Measurements from ENCODE around the gene FOXI3. TPM values are rescaled to one million over a fixed set of nuclear protein-coding genes. Genes with fewer than 3 reads are reported as not detected.
A peak's percentile ranks its signal among the peaks of the same experiment; 100 is the strongest.
"Not testable (repeated sequence)": the region's sequence is repeated elsewhere in the genome, so short reads cannot be mapped to it uniquely, and the experiment has no call there.

The FOXI3 gene
- total and polyA plus RNA-seq, 2 experiments from 2014 or later, result 0.71 to 13.3 TPM

GRCh38 chr2:88408870-88409269 lies 43.6 kb downstream of the FOXI3 start:
- H3K27me3 Mint-ChIP-seq (ENCODE audit: insufficient read depth, low read depth, poor library complexity); H3K79me2 ChIP-seq (replicated peaks; ENCODE audit: insufficient read depth); H4K20me1 ChIP-seq (replicated peaks; ENCODE audit: insufficient read depth); H3K9me2 ChIP-seq (ENCODE audit: insufficient read depth); H3K4me3 Mint-ChIP-seq; H3K9me3 Mint-ChIP-seq; H3K36me3 ChIP-seq (ENCODE audit: insufficient read depth); H3K27ac Mint-ChIP-seq; H3K27ac ChIP-seq (ENCODE audit: low read depth); H3K36me3 Mint-ChIP-seq (ENCODE audit: low read depth); ATAC-seq; H3K4me1 ChIP-seq (ENCODE audit: insufficient read depth); H3K4me3 ChIP-seq; H3K4me1 Mint-ChIP-seq; H3K4me2 ChIP-seq; H3F3A ChIP-seq (replicated peaks; ENCODE audit: low read depth); H3K27me3 ChIP-seq (ENCODE audit: insufficient read depth); DNase-seq (ENCODE audit: low spot score): not testable (repeated sequence)
- H2AFZ ChIP-seq, result peak overlapping the region; percentile 15

GRCh38 chr2:88400037-88400767 lies 52.3 kb downstream of the FOXI3 start:
- Histone ChIP-seq H3K79me2 (replicated peaks; ENCODE audit: insufficient read depth) (no peaks in the 10 kb centered on the region), H3K36me3 (ENCODE audit: insufficient read depth) (no peaks in the 10 kb centered on the region), H3K9me2 (ENCODE audit: insufficient read depth) (no peaks in the 10 kb centered on the region), H2AFZ (no peak overlapping the region), H3K4me2 (no peak overlapping the region), H3K27ac (ENCODE audit: low read depth) (no peak overlapping the region), H3F3A (replicated peaks; ENCODE audit: low read depth) (no peaks in the 10 kb centered on the region), H3K4me3 (no peak overlapping the region), H4K20me1 (replicated peaks; ENCODE audit: insufficient read depth) (no peaks in the 10 kb centered on the region), H3K27me3 (ENCODE audit: insufficient read depth) (no peaks in the 10 kb centered on the region), H3K4me1 (ENCODE audit: insufficient read depth) (0 out of 2 replicates have a peak, but pooled peaks cover 5% of the 10 kb centered on the region)
- ATAC-seq (no peak), DNase-seq (ENCODE audit: low spot score) (no peak)
- no peak overlapping the region for H3K4me3 Mint-ChIP-seq
- H3K36me3 Mint-ChIP-seq (ENCODE audit: low read depth), result no peaks in the 10 kb centered on the region
- H3K27ac Mint-ChIP-seq, result no peak overlapping the region
- H3K4me1 Mint-ChIP-seq, result peaks cover 10% of the 10 kb centered on the region
- H3K27me3 Mint-ChIP-seq (ENCODE audit: insufficient read depth, low read depth, poor library complexity), result no peaks in the 10 kb centered on the region
- no peaks in the 10 kb centered on the region for H3K9me3 Mint-ChIP-seq
- TF ChIP-seq REST (IDR thresholded peaks at IDR 0.05; ENCODE audit: unreplicated experiment) (no peak), STAT1 (IDR thresholded peaks at IDR 0.05; ENCODE audit: unreplicated experiment) (no peak), CREB1 (CRISPR knock-in tag; IDR thresholded peaks at IDR 0.05; ENCODE audit: low read depth) (no peak), ZNF114 (CRISPR knock-in tag; IDR thresholded peaks at IDR 0.05) (no peak), EZH2 (IDR thresholded peaks at IDR 0.05; ENCODE audit: low read depth, unreplicated experiment) (no peak), POLR2AphosphoS5 (IDR thresholded peaks at IDR 0.05; ENCODE audit: low read depth) (no peak), ZNF331 (CRISPR knock-in tag; IDR thresholded peaks at IDR 0.05; ENCODE audit: low read depth) (no peak), CTCF (conservative IDR thresholded peaks at IDR 0.05; ENCODE audit: low read depth in 2 of 2) (no peak), NANOG (IDR thresholded peaks at IDR 0.05; ENCODE audit: borderline replicate concordance) (no peak), ZNF462 (CRISPR knock-in tag; IDR thresholded peaks at IDR 0.05) (no peak)

All from GM23338 (cell line).